Astrocyte of the cerebellum (primary cell): ENCODE results near the gene RPS15.

Experiments
- DNase-seq: peaks from one replicate; pipeline ENCODE4 v3.0.0-alpha.2; 2011; ENCODE audit warnings: low read depth
- H3K4me3 ChIP-seq: 2 replicates; pipeline ENCODE4 v1.5.1; 2011; ENCODE audit warnings: mild to moderate bottlenecking, low read depth, low read length, moderate library complexity
- CTCF ChIP-seq: IDR thresholded peaks from 2 replicates; pipeline ENCODE4 v1.5.1; 2012; ENCODE audit warnings: low read length, low read depth, moderate library complexity, mild to moderate bottlenecking; ENCODE audit errors: missing control alignments
- in situ Hi-C: cut with HindIII; loops from 2 replicates; pipeline ENCODE4 v1.10.0; 2017; ENCODE audit warnings: low sequenced_read_pairs

Gene RPS15

GRCh38 chr19:1455002-1455335 is 16.8 kb downstream of the RPS15 start:
- no peak for TF ChIP-seq CTCF
- in situ Hi-C loops = no loop called here
- H3K4me3 ChIP-seq = no peak overlapping the region
- no peak for DNase-seq

DNA sequence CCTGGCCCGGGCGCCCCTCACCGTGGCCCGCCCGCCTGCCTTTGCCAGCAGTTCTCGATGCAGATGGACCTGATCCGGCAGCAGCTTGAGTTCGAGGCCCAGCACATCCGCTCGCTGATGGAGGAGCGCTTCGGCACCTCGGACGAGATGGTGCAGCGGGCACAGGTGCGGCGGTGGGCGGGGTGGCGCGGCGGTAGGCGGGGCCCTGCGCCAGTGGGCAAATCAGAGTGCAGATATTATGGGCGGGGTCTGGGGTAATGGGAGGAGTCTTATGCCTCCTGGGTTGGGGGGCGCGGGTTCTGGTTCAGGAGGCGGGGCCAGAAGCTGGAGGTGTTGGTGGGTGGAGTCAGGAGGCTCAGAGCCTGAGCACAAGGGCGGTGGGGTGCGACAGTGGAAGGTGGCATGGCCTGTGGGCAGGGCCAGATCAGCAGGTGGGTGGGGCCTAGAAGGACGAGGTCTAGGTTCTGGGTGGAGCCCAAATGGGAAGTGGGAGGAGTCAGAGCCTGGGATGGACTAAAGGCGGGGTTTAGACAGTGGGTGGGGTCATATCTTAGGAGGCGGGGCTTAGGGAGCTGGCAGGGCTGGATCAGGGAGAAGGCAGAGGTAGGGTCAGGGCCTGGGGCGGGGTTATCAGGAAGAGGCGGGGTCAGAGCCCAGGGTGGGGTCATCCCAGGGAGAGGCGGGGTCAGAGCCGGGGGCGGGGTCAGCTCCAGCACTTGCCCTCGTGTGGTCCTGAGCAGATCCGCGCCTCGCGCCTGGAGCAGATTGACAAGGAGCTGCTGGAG is 17.3 kb downstream of the RPS15 start:
- no peak for DNase-seq
- in situ Hi-C loops = no loop called here
- H3K4me3 ChIP-seq = no peak overlapping the region
- no peak for TF ChIP-seq CTCF

- DNase-seq = no peak
- no peak for TF ChIP-seq CTCF
These were observed 18.1 kb downstream of the RPS15 start for GRCh38 chr19:1456121-1456900.

DNA sequence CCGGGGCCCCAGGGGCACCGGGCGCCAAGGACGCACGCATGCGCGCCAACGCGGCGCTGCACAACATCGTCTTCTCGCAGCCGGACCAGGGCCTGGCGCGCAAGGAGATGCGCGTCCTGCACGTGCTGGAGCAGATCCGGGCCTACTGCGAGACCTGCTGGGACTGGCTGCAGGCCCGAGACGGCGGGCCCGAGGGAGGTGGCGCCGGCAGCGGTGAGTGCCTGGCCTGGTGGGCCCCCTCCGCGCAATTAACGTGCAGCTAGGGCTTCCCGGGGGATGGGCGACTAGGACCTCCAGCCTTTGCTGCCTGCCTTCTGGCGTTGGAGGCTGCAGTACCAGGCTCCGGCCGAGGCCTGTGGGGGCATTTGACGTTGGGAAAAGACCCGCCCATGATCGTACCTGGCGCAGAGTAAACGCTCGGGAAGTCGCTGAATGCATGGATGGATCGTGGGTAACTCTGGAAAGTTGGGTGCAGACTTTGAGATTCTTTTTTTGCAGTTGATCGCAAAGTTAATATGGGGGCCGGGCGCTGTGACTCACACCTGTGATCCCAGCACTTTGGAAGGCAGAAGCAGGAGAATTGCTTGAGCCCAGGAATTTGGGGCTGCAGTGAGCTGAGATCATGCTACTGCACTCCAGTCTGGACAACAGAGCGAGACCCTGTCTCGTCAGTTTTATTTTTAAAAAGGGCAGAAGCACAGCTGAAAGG is 19.0 kb downstream of the RPS15 start:
- no peak for TF ChIP-seq CTCF
- in situ Hi-C loops = no loop called here
- no peak overlapping the region for H3K4me3 ChIP-seq
- DNase-seq = no peak

More at GRCh38 chr19:1456121-1456900, 18.1 kb downstream of the RPS15 start:
- no peak overlapping the region for H3K4me3 ChIP-seq
- in situ Hi-C loops = no loop called here

- TF ChIP-seq CTCF = no peak
- no peak overlapping the region for H3K4me3 ChIP-seq
- in situ Hi-C loops = no loop called here
- DNase-seq = no peak
These were observed 19.7 kb downstream of the RPS15 start for GRCh38 chr19:1457892-1458291.

- H3K4me3 ChIP-seq = no peak overlapping the region
- no peak for TF ChIP-seq CTCF
- in situ Hi-C loops = no loop called here
- no peak for DNase-seq
These were observed 21.3 kb downstream of the RPS15 start for GRCh38 chr19:1459479-1459878.
